PFSK-1 (cell line): Measurements from ENCODE around the gene PVALEF.

Experiments used
- SIN3A ChIP-seq: IDR thresholded peaks from 2 replicates; pipeline ENCODE4 v1.6.1; 2012; ENCODE audit warnings: mild to moderate bottlenecking, low read length, moderate library complexity, borderline replicate concordance; ENCODE audit not compliant: insufficient read depth
- TAF1 ChIP-seq: IDR thresholded peaks from 2 replicates; pipeline ENCODE4 v1.6.1; 2012; ENCODE audit warnings: low read length, control low read depth, borderline replicate concordance; ENCODE audit not compliant: insufficient read depth

GRCh38 chr17:81199482-81199830 lies 34.1 kb downstream of the PVALEF start:
- TF ChIP-seq TAF1 = no peak
- TF ChIP-seq SIN3A = no peak
